DMS 273 (cell line): ENCODE measurements around the gene SLC24A3.
"Not testable (repeated sequence)": the region's sequence is repeated elsewhere in the genome, so short reads cannot be mapped to it uniquely, and the experiment has no call there.

Source experiments
- DNase-seq: peaks from one replicate; lab custom pipeline; 2025; ENCODE audit not compliant: unreplicated experiment; lab: John Stamatoyannopoulos, UW

The SLC24A3 gene

DNA sequence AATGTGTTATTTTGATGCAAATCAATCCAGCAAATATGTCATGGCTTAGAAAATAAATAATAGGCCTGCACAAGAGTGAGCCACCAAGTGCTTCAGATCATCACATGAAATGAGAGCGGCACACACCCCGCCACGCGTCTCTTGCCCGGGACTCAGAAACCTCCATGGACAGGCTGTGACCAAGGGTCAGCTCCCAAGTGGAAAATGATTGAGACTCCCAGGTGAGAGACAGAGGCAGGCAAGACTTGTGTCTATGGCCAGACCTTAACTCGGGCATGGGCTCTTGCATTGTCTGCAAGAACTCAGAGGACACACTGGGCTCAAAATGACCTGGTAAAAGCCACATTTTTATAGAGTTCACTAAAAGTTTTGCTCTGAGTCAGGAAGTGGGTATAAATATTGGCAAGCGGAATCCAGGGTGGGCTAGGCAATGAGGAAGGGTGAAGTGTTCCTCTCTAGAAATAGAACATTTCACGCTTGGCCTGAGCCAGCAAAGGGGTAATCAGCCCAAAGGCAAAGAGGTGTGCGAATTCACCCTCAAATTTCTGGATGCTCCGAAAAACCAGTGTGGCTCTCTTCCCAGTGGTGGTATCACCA lies 514.9 kb downstream of the SLC24A3 start:
- no peak for DNase-seq

DNA sequence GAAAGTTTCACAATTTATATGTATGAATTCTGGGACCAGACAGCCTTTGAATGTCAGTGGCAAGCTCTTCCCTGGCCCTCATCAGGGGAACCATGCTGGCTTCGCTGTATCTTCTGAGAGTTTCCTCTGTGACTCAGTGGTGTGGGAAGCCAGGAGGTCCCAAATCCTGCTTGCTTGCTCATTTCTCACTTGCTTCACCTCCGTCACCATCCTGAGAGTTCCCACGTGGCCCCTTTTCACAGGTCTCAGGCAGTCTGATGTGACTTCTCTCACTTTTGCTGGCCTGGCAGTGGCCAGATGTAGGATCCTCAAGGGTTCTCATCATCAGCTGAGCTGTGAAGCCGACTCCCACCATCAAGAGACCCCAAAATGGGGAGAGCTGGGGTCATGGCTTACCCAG lies 517.2 kb downstream of the SLC24A3 start:
- DNase-seq = no peak

GRCh38 chr20:19730706-19731105 lies 518.3 kb downstream of the SLC24A3 start:
- DNase-seq = no peak

DNA sequence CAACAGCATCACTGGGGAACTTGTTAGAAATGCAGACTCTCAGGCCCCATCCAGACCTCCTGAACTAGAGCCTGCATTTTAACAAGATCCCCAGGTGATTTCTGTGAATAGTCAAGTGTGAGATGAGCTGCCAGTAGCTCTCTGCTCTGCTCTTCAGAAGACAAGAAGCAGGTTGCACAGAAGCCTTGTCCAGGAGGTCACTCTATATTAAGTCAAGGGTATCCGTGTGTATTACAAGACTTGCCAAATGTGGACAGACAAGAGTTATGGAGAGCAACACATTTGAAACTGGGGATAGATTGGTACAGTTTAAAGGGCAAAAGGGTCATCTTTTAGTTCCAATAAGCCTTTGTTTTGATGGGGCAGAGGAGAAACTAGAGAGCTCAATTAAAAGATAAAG lies 522.4 kb downstream of the SLC24A3 start:
- peak; percentile 42 for DNase-seq

- DNase-seq = peak; percentile 95
Measured at GRCh38 chr20:19735446-19735845, 523.0 kb downstream of the SLC24A3 start.

GRCh38 chr20:19737025-19737424 lies 524.6 kb downstream of the SLC24A3 start:
- DNase-seq = no peak

DNA sequence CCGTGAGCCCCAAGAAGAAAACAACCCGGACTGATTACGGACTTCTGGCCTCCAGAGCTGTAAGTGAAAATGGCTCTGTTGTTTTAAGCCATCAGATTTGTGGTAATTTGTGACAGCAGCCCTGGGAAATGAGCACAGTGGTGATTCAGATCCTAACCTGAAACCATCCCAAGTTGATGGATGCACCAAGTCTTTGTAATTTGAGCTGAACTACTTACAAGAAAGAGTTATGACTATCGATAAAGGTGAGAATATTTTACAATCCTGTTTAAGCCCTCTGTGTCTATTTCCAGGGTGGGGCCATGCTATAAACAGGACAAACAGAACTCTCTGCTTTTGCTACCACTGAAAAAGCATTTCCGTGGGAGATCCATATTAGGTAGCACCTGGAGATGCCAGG lies 526.5 kb downstream of the SLC24A3 start:
- no peak for DNase-seq

DNA sequence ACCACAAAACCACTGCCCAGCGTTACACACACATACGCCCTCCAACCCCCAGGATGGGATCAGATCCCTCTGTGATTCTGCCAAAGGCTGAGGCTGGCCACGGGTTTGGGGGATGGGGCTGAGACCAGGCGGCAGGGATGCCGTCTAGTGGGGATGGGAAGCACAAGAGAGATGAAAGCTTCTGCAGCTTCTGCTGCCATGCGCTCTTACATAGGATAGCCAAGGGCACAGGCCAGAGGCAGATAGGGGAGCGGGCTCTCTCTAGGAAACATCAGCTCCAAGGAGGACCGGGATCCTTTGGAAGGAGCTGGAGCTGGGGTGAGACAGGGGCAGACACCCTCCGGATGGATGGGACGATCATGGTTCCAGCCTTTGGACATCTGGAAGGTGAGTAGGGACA lies 526.9 kb downstream of the SLC24A3 start:
- DNase-seq = no peak

- DNase-seq = no peak
Measured at GRCh38 chr20:19740512-19740911, 528.1 kb downstream of the SLC24A3 start.

DNA sequence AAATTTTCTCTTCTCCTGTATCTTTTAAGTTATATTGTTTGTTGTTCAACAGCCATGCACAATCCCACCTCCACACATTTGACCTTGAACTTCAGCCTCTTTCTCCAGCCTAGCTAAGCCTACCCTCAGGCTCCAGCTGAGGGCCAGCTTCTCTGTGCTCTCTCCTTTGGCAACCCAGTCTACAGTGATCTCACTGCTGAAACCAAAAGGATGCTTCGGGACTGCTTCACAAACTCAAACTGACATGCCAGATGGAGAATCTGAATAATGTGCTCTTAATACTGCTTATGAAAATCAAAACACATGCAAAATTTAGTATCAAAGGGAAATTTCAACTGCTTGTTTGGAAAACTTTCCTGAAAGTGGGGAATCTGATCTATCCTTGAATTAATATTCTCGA lies 529.5 kb downstream of the SLC24A3 start:
- DNase-seq = peak; percentile 38

DNA sequence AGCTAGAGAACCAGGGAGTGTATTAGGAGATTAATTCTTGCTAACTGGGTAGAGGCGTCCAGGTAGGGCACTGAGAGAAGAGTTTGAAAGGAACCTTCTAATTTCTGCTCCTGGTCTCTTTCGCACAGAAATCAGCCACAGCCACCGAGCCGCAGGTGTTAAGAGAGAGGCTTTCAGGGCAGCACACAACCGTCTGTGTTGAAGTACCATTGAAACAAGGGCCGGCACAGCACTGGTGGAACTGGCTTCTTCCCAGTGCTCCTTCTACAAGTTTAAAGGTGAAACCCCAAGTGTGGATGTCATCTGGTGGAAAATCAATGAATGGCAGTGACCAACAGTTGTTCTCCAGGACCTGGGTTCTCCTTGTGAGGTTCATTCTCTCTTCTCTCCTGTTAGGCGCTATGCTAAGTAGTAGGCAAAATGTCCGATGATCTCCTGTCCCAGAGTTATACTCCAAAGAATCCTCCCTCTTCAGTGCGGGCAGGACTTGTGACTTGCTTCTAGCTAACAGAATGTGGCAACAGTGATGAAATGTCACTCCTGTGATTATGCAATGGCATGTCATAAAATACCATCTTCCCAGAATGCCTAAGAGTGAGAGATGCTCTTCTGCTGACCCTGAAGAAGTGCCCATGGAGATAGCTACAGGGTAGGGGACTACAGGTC lies 530.7 kb downstream of the SLC24A3 start:
- no peak for DNase-seq

GRCh38 chr20:19743640-19743995 lies 531.2 kb downstream of the SLC24A3 start:
- no peak for DNase-seq

DNA sequence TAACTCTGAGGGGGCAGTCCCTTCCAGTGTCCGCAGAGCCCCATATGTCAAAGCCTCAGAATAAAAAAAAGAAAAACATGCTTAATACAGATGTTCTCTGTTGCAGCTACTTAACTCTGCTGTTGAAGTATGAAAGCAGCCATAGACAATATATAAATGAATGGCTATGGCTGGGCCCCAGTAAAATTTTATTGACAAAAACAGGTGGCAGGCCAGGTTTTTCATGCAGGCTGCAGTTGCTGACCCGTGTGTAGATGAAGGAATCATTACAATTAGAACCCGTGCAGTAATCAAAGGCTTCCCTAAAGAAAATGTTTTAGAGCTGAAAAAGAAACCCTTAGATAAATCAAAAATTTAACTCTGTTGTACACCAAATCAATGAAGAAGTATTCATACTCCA lies 532.7 kb downstream of the SLC24A3 start:
- DNase-seq = no peak

GRCh38 chr20:19745584-19745983 lies 533.1 kb downstream of the SLC24A3 start:
- no peak for DNase-seq

DNA sequence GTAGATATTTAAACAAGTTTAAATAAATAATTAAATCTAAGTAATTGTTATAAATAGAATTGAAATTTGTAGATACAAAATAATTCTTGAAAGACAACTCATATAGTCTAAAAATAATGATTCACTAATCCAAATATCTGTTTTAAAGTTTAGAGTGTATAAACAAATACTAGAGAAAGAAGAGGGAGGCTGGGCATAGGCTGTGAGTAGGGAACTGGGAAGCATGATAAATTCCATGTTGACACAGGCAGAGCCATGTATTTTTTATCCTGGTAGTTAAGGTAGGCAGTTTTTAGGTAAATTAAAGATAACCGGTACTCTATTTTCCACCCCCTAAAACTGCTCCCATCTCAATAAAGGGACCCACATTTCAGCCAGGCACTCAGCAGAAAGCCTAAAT lies 534.0 kb downstream of the SLC24A3 start:
- no peak for DNase-seq

DNA sequence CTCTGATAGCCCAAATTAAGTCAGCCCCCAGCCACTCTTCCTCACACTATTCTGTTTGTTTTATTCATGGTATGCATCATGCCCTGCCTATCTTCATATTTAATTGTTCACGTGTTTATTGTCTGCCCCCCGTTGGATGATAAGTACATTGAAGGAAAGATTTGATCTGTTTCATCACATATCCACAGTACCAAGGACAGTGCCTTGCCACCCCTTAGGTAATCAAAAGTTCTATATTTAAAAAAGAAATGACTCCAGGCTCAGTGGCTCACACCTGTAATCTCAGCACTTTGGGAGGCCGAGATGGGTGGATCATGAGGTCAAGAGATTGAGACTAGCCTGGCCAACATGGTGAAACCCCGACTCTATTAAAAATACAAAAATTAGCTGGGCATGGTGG lies 535.5 kb downstream of the SLC24A3 start:
- no peak for DNase-seq

GRCh38 chr20:19748681-19749080 lies 536.2 kb downstream of the SLC24A3 start:
- DNase-seq = no peak

GRCh38 chr20:19749618-19750071 lies 537.2 kb downstream of the SLC24A3 start:
- peak; percentile 27 for DNase-seq

- peak; percentile 37 for DNase-seq
Measured at GRCh38 chr20:19750101-19750606, 537.7 kb downstream of the SLC24A3 start.

DNA sequence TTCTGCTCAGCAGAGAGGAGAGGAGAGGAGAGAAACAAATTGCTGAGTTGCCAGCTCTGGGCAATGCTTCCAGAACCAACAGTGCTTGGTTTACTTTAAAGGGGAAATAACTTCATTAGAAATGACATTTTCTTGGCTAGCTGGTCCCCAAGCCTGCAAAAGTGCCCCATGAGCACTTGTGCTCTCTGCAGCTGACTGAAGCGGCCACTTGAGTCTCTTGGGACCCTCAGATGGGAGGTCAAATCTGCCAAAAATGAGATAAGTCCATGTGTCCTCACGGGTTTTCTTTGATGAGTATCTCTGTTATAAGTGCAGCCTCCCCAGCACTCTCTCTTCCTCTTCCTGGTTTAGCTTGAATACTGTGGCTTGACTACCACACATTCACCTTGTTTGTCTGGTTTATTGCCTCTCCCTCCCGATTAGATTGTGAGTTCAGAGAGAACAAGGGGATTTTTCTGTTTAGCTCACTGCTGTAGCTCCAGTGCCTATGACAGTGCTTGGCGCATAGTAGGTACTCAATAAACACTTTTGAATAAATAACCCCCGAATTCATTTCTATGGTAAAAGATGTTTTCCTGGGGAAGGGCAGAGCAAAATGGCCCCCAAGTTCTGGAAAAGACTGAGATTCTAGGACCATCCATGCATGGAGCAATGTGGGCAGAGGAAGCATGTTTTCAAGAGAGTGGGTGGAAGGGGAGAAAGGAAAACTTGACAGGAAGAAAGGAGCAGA lies 538.6 kb downstream of the SLC24A3 start:
- no peak for DNase-seq

GRCh38 chr20:19754201-19754600 lies 541.8 kb downstream of the SLC24A3 start:
- not testable (repeated sequence) for DNase-seq
